ENCODE data around the gene CYB5D1. TPM values are rescaled to one million over a fixed set of nuclear protein-coding genes. Genes with fewer than 3 reads are reported as not detected.

Gene CYB5D1
- total RNA-seq, 1 donor from 2014 or later = 16.6 TPM

GRCh38 chr17:7894866-7895265 lies 37.1 kb downstream of the CYB5D1 start:
- Mint-ChIP-seq H3K4me3 (no peak overlapping the region), H3K4me1 (ENCODE audit: unreplicated experiment) (peaks cover 6% of the 10 kb centered on the region), H3K27me3 (no peaks in the 10 kb centered on the region), H3K9me3 (no peaks in the 10 kb centered on the region), H3K27ac (no peak overlapping the region), H3K36me3 (peaks cover 47% of the 10 kb centered on the region)
- no peak for DNase-seq (ENCODE audit: extremely low spot score, unreplicated experiment)
- TF ChIP-seq, protein P1, sequence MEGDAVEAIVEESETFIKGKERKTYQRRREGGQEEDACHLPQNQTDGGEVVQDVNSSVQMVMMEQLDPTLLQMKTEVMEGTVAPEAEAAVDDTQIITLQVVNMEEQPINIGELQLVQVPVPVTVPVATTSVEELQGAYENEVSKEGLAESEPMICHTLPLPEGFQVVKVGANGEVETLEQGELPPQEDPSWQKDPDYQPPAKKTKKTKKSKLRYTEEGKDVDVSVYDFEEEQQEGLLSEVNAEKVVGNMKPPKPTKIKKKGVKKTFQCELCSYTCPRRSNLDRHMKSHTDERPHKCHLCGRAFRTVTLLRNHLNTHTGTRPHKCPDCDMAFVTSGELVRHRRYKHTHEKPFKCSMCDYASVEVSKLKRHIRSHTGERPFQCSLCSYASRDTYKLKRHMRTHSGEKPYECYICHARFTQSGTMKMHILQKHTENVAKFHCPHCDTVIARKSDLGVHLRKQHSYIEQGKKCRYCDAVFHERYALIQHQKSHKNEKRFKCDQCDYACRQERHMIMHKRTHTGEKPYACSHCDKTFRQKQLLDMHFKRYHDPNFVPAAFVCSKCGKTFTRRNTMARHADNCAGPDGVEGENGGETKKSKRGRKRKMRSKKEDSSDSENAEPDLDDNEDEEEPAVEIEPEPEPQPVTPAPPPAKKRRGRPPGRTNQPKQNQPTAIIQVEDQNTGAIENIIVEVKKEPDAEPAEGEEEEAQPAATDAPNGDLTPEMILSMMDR (conservative IDR thresholded peaks at IDR 0.05) = no peak

DNA sequence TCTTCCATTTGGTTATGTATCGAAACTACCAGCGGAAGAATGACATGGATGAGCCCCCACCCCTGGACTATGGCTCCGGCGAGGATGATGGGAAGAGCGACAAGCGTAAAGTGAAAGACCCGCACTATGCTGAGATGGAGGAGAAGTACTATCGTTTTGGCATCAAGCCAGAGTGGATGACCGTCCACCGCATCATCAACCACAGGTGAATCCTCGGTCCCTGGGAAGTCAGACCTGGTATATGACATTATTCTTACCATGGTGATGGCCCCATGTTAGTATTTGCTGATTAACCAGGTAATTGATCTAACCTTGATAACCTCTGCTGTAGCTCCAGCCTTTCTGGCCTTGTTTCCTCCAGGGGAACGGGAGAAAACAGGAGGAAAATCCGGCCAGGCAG lies 39.3 kb downstream of the CYB5D1 start:
- no peaks in the 10 kb centered on the region for H3K27me3 Mint-ChIP-seq
- H3K4me3 Mint-ChIP-seq = no peak overlapping the region
- peaks cover 50% of the 10 kb centered on the region for H3K36me3 Mint-ChIP-seq
- no peak overlapping the region for H3K27ac Mint-ChIP-seq
- peaks cover 6% of the 10 kb centered on the region for H3K4me1 Mint-ChIP-seq (ENCODE audit: unreplicated experiment)
- no peak for DNase-seq (ENCODE audit: extremely low spot score, unreplicated experiment)
- H3K9me3 Mint-ChIP-seq = no peaks in the 10 kb centered on the region
- TF ChIP-seq, protein P1 (conservative IDR thresholded peaks at IDR 0.05) = no peak

GRCh38 chr17:7897773-7898172 lies 40.0 kb downstream of the CYB5D1 start:
- no peaks in the 10 kb centered on the region for H3K9me3 Mint-ChIP-seq

DNA sequence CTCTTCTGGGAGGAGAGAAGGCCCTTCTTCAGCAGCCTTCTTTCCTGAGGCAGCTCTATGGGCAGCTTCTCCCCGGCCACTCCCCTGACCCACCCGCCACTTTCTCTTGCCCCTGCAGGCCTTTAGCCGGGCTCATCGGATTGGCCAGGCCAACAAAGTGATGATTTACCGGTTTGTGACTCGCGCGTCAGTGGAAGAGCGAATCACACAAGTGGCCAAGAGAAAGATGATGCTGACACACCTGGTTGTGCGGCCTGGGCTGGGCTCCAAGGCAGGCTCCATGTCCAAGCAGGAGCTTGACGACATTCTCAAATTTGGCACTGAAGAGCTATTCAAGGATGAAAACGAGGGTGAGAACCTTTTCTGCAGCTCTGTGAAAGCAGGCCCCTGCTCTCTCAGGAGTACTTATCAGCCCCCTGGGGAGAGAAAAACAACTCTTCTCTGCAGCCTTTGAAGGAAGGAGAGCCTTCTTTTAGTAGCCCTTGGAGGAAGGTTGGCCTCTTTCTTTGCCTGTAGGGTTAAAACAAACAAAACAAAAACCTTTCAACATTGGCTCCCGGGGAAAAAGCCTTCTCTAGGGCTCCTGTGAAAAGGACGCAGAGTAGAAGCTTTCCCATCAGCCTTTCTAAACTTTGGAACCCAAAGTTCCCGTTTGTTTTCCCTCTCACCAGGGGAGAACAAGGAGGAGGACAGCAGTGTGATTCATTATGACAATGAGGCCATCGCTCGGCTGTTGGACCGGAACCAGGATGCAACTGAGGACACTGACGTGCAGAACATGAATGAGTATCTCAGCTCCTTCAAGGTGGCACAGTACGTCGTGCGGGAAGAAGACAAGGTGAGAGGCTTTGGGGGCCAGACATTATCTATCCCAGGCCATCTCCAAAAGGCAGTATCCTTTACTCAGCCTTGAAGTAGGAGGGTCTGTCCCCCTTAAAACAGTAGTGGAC lies 45.6 kb downstream of the CYB5D1 start:
- H3K9me3 Mint-ChIP-seq = no peaks in the 10 kb centered on the region
- DNase-seq (ENCODE audit: extremely low spot score, unreplicated experiment) = no peak
- H3K27ac Mint-ChIP-seq = peak overlapping the region; percentile 36
- peaks cover 52% of the 10 kb centered on the region for H3K36me3 Mint-ChIP-seq
- H3K4me1 Mint-ChIP-seq (ENCODE audit: unreplicated experiment) = no peaks in the 10 kb centered on the region
- TF ChIP-seq, protein P1 (conservative IDR thresholded peaks at IDR 0.05) = no peak
- H3K27me3 Mint-ChIP-seq = no peaks in the 10 kb centered on the region
- no peak overlapping the region for H3K4me3 Mint-ChIP-seq

More at GRCh38 chr17:7897773-7898172, 40.0 kb downstream of the CYB5D1 start:
- Mint-ChIP-seq H3K4me3 (no peak overlapping the region), H3K27ac (no peak overlapping the region), H3K27me3 (no peaks in the 10 kb centered on the region), H3K4me1 (ENCODE audit: unreplicated experiment) (peaks cover 6% of the 10 kb centered on the region), H3K36me3 (peaks cover 53% of the 10 kb centered on the region)
- no peak for DNase-seq (ENCODE audit: extremely low spot score, unreplicated experiment)
- TF ChIP-seq, protein P1 (conservative IDR thresholded peaks at IDR 0.05) = peak; percentile 56

DNA sequence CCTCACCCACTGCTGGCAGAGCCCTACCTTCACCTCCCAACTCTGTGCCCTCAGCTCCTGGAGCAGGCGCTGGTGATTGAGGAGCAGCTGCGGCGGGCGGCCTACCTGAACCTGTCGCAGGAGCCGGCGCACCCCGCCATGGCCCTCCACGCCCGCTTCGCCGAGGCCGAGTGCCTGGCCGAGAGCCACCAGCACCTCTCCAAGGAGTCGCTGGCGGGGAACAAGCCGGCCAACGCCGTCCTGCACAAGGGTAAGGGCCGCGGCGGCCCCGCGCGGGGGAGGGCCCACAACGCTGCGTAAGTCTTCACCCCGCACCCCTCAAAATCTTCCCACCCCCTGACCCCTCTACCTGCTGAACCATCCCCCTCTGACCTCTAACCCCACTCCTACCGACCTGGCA lies 51.3 kb downstream of the CYB5D1 start:
- peaks cover 9% of the 10 kb centered on the region for H3K4me1 Mint-ChIP-seq (ENCODE audit: unreplicated experiment)
- H3K9me3 Mint-ChIP-seq = no peaks in the 10 kb centered on the region
- peaks cover 40% of the 10 kb centered on the region for H3K36me3 Mint-ChIP-seq
- TF ChIP-seq, protein P1 (conservative IDR thresholded peaks at IDR 0.05) = no peak
- no peak overlapping the region for H3K4me3 Mint-ChIP-seq
- H3K27ac Mint-ChIP-seq = no peak overlapping the region
- DNase-seq (ENCODE audit: extremely low spot score, unreplicated experiment) = no peak
- no peaks in the 10 kb centered on the region for H3K27me3 Mint-ChIP-seq

All from type B pancreatic cell (in vitro differentiated cells).